Prostate gland (tissue), 2 donors: Measurements from ENCODE around the gene RUFY2. TPM values are rescaled to one million over a fixed set of nuclear protein-coding genes. Genes with fewer than 3 reads are reported as not detected.
"Not testable (repeated sequence)": the region's sequence is repeated elsewhere in the genome, so short reads cannot be mapped to it uniquely, and the experiment has no call there.

Source experiments
- DNase-seq: peaks from one replicate; pipeline ENCODE4 v3.0.0-alpha.2; 2019; ENCODE audit warnings: low spot score
- H3K27ac ChIP-seq, 2 donors: fragments of 200-600 bp; sonication (generic); 2 replicates each; pipeline ENCODE4 v1.5.1; 2017 to 2019
- H3K27me3 ChIP-seq: fragments of 200-600 bp; sonication (generic); replicated peaks from 2 replicates; pipeline ENCODE4 v1.5.1; 2019; ENCODE audit not compliant: insufficient read depth
- H3K36me3 ChIP-seq, 2 donors: fragments of 200-600 bp; sonication (generic); 1 replicate in 1 of 2; 2 replicates in 1 of 2; pipeline versions ENCODE4 v1.5.1 to v1.8.1; 2017 to 2019
- H3K4me1 ChIP-seq: fragments of 200-600 bp; sonication (generic); replicated peaks from 2 replicates; pipeline ENCODE4 v1.5.1; 2019
- H3K4me3 ChIP-seq, 2 donors: fragments of 200-600 bp; sonication (generic); 2 replicates each; pipeline ENCODE4 v1.5.1; 2017 to 2019
- H3K9me3 ChIP-seq: fragments of 200-600 bp; sonication (generic); 2 replicates; pipeline ENCODE4 v1.5.1; 2017
- CTCF ChIP-seq, 4 experiments: fragments of 200-600 bp in 2 of 4; fragments of 450-650 bp in 2 of 4; sonication (generic) in 2 of 4; IDR thresholded peaks; 1 replicate in 3 of 4; 2 replicates in 1 of 4; pipeline ENCODE4 v1.5.1; 2016 to 2019; ENCODE audit warnings: antibody characterized with exemption in 4 of 4, mild to moderate bottlenecking in 2 of 4, moderate library complexity in 2 of 4
- POLR2A ChIP-seq: fragments of 450-650 bp; IDR thresholded peaks from one replicate; pipeline ENCODE4 v1.6.1; 2016; ENCODE audit warnings: antibody characterized with exemption, mild to moderate bottlenecking
- POLR2AphosphoS5 ChIP-seq: sonication (generic); formaldehyde crosslinking; IDR thresholded peaks from one replicate; pipeline ENCODE4 v1.6.1; 2017; ENCODE audit warnings: antibody characterized with exemption
- whole genome bisulfite sequencing: methylation state at CpG from one replicate; pipeline ENCODE4 v1.1.5; 2018; 5-methylcytosine and 5-hydroxymethylcytosine counted together
- intact Hi-C: fragments of 100-400 bp; cut with DNase I; formaldehyde crosslinking; loops from one replicate; pipeline ENCODE4 v1.14.2; 2022
- total RNA-seq, 2 donors: library from RNA; depleted of rRNA; stranded (reverse); fragments of >200 nt; gene quantifications; one replicate each; pipeline ENCODE4 v1.1.0, GENCODE V29; 2016

The RUFY2 gene
- 10 to 100 TPM; 16.7 to 22.1 TPM for total RNA-seq

- TF ChIP-seq POLR2AphosphoS5 (no peak), POLR2A (no peak), CTCF (IDR thresholded peaks at IDR 0.05) (peak; percentile 54 to 92 (median 80))
- H3K4me3 ChIP-seq, result peak within 1 kb of the TSS; percentile 88 to 97
- no peaks in the 10 kb centered on the region for H3K36me3 ChIP-seq
- 0% methylated on average over 37 of the region's 79 CpGs for WGBS
- H3K9me3 ChIP-seq, result no peaks in the 10 kb centered on the region
- H3K27ac ChIP-seq, result peak within 1 kb of the TSS; percentile 91 to 94
- no peaks in the 10 kb centered on the region for H3K27me3 ChIP-seq
- peak; percentile 54 for DNase-seq
- H3K4me1 ChIP-seq, result no peaks in the 10 kb centered on the region
- intact Hi-C loops, result no loop called here
Measured at GRCh38 chr10:68406815-68407548, at the start of gene RUFY2. Gene RUFY2, minus strand, starts transcription at chr10:68407277. Its CDS starts 88 bp downstream, at chr10:68407189.

DNA sequence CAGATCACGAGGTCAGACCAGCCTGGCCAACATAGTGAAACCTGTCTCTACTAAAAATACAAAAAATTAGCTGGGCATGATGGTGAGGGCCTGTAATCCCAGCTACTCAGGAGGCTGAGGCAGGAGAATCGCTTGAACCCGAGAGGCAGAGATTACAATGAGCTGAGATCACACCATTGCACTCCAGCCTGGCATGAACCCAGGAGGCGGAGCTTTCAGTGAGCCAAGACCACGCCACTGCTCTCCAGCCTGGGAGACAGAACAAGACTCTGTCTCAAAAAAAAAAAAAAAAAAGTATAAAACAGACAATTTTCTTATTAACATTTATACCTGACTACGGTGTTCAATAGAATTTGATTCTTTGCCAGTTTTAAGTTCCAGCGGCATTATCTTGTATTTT lies 42.6 kb upstream of the RUFY2 start:
- DNase-seq, H3K4me3 ChIP-seq, H3K4me1 ChIP-seq, H3K27me3 ChIP-seq, H3K9me3 ChIP-seq, H3K36me3 ChIP-seq, intact Hi-C loops, H3K27ac ChIP-seq: not testable (repeated sequence)
- 77% methylated on average over 7 of the region's 7 CpGs for WGBS

DNA sequence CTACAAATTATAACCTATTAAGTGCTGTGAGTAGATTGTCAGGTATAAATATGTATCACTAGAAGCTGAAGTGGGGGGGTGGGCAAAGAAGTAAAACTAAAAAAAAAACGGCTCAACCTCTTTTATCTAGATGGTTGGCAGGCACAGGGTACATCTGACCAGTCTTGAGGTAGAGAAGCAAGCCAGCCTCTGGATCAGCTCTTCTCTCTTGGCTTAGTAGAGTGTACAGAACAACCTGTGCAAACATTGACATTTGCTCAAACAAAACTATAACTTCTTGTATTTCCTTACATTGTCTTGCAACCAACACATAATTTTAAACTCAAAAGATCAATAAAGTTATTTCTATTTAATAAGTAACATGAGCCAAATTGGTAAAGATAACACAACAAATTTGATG lies 39.1 kb upstream of the RUFY2 start:
- 48% methylated on average over 1 of the region's 1 CpG for WGBS

DNA sequence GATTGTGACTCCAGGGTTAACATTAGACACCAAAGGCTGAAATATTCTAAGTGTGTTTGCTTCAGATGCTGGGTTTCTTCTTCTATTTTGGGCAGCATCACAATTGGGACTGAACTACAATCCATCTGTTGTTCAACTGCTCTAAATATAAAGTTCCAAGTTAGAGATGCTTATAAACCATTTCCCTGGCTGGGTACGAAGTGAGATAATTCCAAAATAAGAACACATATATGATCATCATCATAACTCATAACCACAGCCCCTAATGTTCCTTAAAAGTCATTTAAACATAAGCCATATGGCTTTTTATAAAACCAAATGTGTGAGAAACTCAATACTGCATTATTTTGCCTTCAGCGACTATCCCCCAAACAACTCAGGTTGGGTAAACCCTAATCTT lies 35.9 kb upstream of the RUFY2 start:
- intact Hi-C loops, result no loop called here
- H3K9me3 ChIP-seq, result no peaks in the 10 kb centered on the region
- no peak overlapping the region for H3K4me3 ChIP-seq
- DNase-seq, result no peak
- no peaks in the 10 kb centered on the region for H3K4me1 ChIP-seq
- WGBS, result 96% methylated on average over 2 of the region's 2 CpGs
- no peaks in the 10 kb centered on the region for H3K27me3 ChIP-seq
- H3K27ac ChIP-seq, result no peak overlapping the region
- H3K36me3 ChIP-seq, result no peaks in the 10 kb centered on the region
- no peak for TF ChIP-seq CTCF (IDR thresholded peaks at IDR 0.05)
- TF ChIP-seq POLR2AphosphoS5, result no peak
- TF ChIP-seq POLR2A, result no peak

More for the DNA sequence above, 39.1 kb upstream of the RUFY2 start:
- no peaks in the 10 kb centered on the region for H3K4me1 ChIP-seq
- no peak overlapping the region for H3K4me3 ChIP-seq
- peak overlapping the region; percentile 9 to 20 for H3K27ac ChIP-seq
- no peaks in the 10 kb centered on the region for H3K27me3 ChIP-seq
- TF ChIP-seq POLR2AphosphoS5 (peak; percentile 76), POLR2A (no peak)
- H3K36me3 ChIP-seq, result no peaks in the 10 kb centered on the region
- DNase-seq, result peak; percentile 60
- H3K9me3 ChIP-seq, result no peaks in the 10 kb centered on the region
- intact Hi-C loops, result no loop called here

DNA sequence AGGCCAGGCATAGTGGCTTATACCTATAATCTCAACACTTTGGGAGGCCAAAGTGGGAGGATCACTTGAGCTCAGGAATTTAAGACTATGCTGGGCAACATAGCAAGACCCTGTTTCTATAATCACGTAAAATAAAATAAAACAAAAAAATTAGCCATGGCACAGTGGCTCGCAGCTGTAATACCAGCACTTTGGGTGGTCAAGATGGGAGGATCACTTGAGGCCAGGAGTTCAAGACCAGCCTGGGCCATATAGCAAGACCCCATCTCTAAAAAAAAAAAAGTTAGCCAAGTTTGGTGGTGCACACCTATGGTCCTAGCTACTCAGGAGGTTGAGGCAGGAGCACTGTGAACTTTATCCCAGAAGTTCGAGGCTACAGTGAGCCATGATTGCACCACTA lies 33.8 kb upstream of the RUFY2 start:
- over 99% methylated on average over 3 of the region's 3 CpGs for WGBS
- intact Hi-C loops, result no loop called here
- Histone ChIP-seq H3K36me3 (no peaks in the 10 kb centered on the region), H3K4me3 (no peak overlapping the region), H3K4me1 (no peaks in the 10 kb centered on the region), H3K27ac (no peak overlapping the region), H3K27me3 (no peaks in the 10 kb centered on the region), H3K9me3 (no peaks in the 10 kb centered on the region)
- DNase-seq, result no peak
- TF ChIP-seq CTCF (IDR thresholded peaks at IDR 0.05), result no peak
- no peak for TF ChIP-seq POLR2AphosphoS5
- no peak for TF ChIP-seq POLR2A

- TF ChIP-seq POLR2AphosphoS5, result no peak
- no peak overlapping the region for H3K27ac ChIP-seq
- H3K4me3 ChIP-seq, result no peak overlapping the region
- intact Hi-C loops, result no loop called here
- no peaks in the 10 kb centered on the region for H3K27me3 ChIP-seq
- no peak for DNase-seq
- H3K4me1 ChIP-seq, result no peaks in the 10 kb centered on the region
- H3K36me3 ChIP-seq, result no peaks in the 10 kb centered on the region
- H3K9me3 ChIP-seq, result no peaks in the 10 kb centered on the region
Measured at GRCh38 chr10:68435803-68436202, 28.7 kb upstream of the RUFY2 start.
